Measurements from ENCODE around the gene PXMP4. TPM values are rescaled to one million over a fixed set of nuclear protein-coding genes. Genes with fewer than 3 reads are reported as not detected.

The PXMP4 gene
- total RNA-seq, 1 experiment from 2014 or later: 5.7 TPM

DNA sequence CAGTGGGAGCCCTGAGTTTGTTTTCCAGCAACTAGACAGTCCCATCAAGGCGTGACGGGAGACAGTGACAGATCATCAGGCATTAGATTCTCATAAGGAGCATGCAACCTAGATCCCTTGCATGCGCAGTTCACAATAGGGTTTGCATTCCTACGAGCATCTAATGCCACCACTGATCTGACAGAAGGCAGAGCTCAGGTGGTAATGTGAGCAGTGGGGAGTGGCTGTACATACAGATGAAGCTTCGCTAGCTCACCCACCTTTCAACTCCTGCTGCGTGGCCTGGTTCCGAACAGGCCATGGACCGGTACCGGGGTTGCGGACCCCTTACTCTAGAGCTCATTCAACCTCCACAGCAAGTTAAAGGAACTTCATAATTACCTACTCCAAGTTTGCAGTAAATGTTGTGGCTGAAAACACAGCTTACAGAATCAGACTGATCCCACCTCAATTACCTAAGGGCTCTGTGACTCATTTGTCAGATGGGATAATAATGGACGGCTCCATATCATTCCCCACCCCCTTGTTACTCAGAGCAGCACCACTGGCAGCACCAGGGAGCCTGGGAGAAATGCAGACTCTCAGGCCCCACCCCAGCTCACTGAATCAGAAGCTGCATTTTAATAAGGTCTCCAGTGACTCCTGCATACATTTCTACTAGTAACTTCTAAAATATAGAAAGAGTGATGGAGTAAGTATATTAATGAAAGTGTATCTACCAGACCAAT, 15.7 kb downstream of the PXMP4 start:
- H3K27ac Mint-ChIP-seq: no peak overlapping the region
- no peak overlapping the region for H3K23ac ChIP-seq (ENCODE audit: insufficient read length, low read depth, low read length)

More for the DNA sequence above, 15.7 kb downstream of the PXMP4 start:
- H3K27ac ChIP-seq (ENCODE audit: insufficient read length, low read depth, low read length): no peak overlapping the region
- no peak overlapping the region for H3K56ac ChIP-seq (ENCODE audit: insufficient read length, low read depth, low read length)
- DNase-seq: no peak
- no peak overlapping the region for H3K9ac ChIP-seq (ENCODE audit: extremely low read depth, insufficient read length, low read length)
- peaks cover 3 to 5% of the 10 kb centered on the region in 2 experiments for H3K4me1 Mint-ChIP-seq
- no peaks in the 10 kb centered on the region for H4K20me1 ChIP-seq (ENCODE audit: control insufficient read depth, insufficient read depth, insufficient read length)
- no peaks in the 10 kb centered on the region for H3K23me2 ChIP-seq (ENCODE audit: insufficient read length, low read depth, low read length, poor library complexity, severe bottlenecking)
- peaks cover 7% of the 10 kb centered on the region; the same call in 1 of the 2 replicates for H3K27me3 Mint-ChIP-seq (ENCODE audit: low read depth)
- no peak overlapping the region for H2BK5ac ChIP-seq (ENCODE audit: insufficient read length, low read length)
- no peak overlapping the region for H2BK15ac ChIP-seq (ENCODE audit: low read depth, low read length)
- no peaks in the 10 kb centered on the region for H3K79me1 ChIP-seq (ENCODE audit: insufficient read depth, low read depth, low read length, poor library complexity, severe bottlenecking)
- H2BK12ac ChIP-seq (ENCODE audit: insufficient read length, low read depth, low read length): no peak overlapping the region
- no peaks in the 10 kb centered on the region for H3K4me1 ChIP-seq (ENCODE audit: insufficient read depth, low read length)
- H3K4me2 ChIP-seq (ENCODE audit: insufficient read depth, insufficient read length, low read length): no peak overlapping the region
- H4K91ac ChIP-seq (ENCODE audit: insufficient read length, low read depth, low read length): no peak overlapping the region
- no peak overlapping the region for H2AK5ac ChIP-seq (ENCODE audit: insufficient read length, low read length)
- no peak overlapping the region for H3K4ac ChIP-seq (ENCODE audit: low read depth, low read length)
- H3K36me3 Mint-ChIP-seq (ENCODE audit: insufficient read depth in 1 of 3, low read depth in 3 of 3): peaks cover 8 to 18% (median 8%) of the 10 kb centered on the region in 3 experiments; a peak in 6 of 7 replicates
- H3K9me3 Mint-ChIP-seq: peaks cover 17 to 23% of the 10 kb centered on the region in 2 experiments
- TF ChIP-seq, protein P1, sequence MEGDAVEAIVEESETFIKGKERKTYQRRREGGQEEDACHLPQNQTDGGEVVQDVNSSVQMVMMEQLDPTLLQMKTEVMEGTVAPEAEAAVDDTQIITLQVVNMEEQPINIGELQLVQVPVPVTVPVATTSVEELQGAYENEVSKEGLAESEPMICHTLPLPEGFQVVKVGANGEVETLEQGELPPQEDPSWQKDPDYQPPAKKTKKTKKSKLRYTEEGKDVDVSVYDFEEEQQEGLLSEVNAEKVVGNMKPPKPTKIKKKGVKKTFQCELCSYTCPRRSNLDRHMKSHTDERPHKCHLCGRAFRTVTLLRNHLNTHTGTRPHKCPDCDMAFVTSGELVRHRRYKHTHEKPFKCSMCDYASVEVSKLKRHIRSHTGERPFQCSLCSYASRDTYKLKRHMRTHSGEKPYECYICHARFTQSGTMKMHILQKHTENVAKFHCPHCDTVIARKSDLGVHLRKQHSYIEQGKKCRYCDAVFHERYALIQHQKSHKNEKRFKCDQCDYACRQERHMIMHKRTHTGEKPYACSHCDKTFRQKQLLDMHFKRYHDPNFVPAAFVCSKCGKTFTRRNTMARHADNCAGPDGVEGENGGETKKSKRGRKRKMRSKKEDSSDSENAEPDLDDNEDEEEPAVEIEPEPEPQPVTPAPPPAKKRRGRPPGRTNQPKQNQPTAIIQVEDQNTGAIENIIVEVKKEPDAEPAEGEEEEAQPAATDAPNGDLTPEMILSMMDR (conservative IDR thresholded peaks at IDR 0.05): no peak
- H4K5ac ChIP-seq (ENCODE audit: insufficient read length, low read depth, low read length): no peak overlapping the region
- no CpG with 5 or more reads among the region's 11 CpGs for WGBS (ENCODE audit: extremely low coverage, insufficient read length, low lambda C conversion rate)
- H2AFZ ChIP-seq (ENCODE audit: low read length): no peak overlapping the region
- H3K27me3 ChIP-seq (ENCODE audit: insufficient read depth, low read length): no peaks in the 10 kb centered on the region
- no peaks in the 10 kb centered on the region for H3K9me3 ChIP-seq (ENCODE audit: control insufficient read depth, low read depth, low read length)
- no peak overlapping the region for H2BK20ac ChIP-seq (ENCODE audit: low read depth, low read length, poor library complexity, severe bottlenecking)
- H3K18ac ChIP-seq (ENCODE audit: insufficient read length, low read depth, low read length): no peak overlapping the region
- H3K79me2 ChIP-seq (ENCODE audit: insufficient read depth, low read length): no peaks in the 10 kb centered on the region
- no peak overlapping the region for H3K14ac ChIP-seq (ENCODE audit: insufficient read depth, low read length)
- H3T11ph ChIP-seq (ENCODE audit: low read length): no peak overlapping the region
- H3K4me3 Mint-ChIP-seq: no peak overlapping the region
- H2BK120ac ChIP-seq (ENCODE audit: low read depth, low read length, poor library complexity, severe bottlenecking): no peak overlapping the region
- H4K8ac ChIP-seq (replicated peaks; ENCODE audit: insufficient read length, low read depth, low read length): no peak overlapping the region
